GM18870 (cell line): Measurements from ENCODE around the gene DGKZ.

ENCODE experiments used
- ATAC-seq: cut with Tn5 transposase; IDR thresholded peaks from one replicate; pipeline ENCODE4 v1.9.1; 2021; ENCODE audit warnings: moderate library complexity; ENCODE audit not compliant: unreplicated experiment

DGKZ gene

DNA sequence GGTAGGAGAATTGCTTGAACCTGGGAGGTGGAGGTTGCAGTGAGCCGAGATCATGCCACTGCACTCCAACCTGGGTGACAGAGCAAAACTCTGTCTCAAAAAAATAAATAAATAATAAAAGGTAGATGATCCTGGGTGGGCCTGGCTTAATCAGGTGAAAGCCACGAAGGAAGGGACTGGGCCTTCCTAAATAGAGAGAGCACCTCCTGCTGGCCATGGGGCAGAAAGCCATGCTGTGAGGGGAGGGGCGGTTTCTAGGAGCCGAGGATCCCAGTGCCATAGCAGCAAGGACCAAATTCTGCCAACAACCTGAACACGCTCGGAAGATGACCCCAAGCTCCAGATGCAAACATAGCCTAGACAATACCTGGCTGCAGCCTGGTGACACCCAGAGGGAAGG lies 24.5 kb upstream of the DGKZ start:
- no peak for ATAC-seq

DNA sequence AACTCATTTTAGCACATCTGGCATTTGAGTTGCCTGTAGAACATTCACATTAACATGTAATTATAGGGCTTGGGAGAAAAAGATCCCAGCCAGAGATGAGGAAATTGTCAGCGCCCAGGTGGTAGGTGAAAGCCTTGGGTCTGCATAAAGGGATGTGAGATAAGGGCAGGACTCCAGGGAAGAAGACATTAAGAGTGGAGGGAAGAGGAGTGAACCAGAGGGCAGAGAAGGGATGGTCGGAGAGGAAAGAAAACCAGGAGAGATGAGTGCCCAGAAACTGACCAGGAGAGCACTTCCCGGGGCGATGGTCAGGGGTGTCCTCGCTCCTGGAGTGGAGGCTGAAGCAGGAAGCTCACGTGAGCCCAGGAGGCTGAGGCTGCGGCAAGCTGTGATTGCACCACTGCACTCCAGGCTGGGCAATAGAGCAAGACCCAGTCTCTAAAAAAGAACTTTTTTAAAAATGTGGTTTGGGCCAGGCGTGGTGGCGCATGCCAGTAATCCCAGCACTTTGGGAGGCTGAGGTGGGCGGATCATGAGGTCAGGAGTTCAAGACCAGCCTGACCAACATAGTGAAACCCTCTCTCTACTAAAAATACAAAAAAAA lies 20.3 kb upstream of the DGKZ start:
- ATAC-seq: no peak

DNA sequence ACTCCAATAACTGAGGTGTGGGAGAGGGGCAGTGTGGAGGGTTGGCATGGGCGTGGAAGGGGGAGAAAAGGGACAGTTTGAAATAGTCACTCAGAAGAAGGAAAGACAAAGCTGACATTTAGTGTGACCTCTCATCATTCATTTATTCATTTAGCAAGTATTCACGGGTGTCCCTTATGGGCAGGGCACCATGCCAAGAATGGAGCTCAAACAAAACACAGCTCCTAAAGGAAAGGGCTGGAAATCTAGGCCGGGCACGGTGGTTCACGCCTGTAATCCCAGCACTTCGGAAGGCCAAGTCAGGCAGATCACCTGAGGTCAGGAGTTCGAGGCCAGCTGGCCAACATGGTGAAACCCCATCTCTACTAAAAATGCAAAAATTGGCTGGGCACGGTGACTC lies 19.4 kb upstream of the DGKZ start:
- no peak for ATAC-seq

DNA sequence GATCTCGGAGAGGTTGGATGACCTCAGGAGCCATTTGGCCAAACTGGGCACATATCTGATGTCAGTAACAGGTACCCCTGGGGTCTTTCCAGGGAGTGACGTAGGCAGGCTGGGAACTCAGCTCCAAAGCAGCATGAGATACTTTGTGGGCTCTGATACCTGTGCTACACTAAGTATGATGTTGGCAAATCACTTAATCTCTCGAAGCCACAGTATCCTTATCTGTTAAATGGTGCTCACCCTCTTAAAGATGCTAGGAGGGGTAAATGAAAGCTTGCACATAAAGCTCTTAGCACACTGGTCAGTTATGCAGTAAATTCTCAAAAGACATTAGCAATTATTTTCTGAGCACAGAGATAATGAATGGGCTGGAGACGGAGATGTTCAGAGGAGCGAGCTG lies 17.1 kb upstream of the DGKZ start:
- ATAC-seq: no peak

DNA sequence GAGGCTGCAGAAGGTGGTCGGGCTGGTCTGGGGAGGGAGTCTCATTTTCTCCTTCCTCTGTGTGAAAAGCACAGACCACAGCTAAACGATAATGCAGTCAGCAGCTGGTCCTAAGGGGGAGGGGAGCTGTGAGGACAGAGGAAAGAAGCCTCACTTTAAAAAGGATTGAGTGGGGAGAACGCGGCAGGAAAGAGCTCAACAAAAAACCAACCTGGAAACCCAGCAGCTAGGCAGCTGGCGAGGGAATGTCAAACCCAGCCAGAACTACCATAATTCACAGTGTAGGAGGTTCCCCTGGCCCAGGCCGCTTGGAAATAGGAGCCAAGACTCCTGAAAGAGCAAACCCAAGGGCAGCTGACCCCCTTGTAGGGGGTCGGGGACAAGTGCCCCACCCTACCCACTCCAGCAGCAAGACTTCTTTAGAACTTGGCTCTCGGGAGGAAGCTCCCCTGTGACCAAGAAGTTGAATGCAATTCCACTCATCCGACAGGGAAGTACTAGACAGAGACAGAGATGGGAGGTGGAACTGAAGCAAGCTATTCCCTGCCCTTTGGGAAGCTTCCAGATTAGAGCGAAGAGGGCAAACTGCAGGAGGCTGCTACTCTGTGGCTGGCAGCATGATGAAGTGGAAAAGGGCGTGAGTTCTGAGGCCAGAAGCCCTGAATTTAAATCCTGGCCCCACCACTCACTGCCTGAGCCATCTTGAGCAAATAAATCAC lies 16.5 kb upstream of the DGKZ start:
- no peak for ATAC-seq

DNA sequence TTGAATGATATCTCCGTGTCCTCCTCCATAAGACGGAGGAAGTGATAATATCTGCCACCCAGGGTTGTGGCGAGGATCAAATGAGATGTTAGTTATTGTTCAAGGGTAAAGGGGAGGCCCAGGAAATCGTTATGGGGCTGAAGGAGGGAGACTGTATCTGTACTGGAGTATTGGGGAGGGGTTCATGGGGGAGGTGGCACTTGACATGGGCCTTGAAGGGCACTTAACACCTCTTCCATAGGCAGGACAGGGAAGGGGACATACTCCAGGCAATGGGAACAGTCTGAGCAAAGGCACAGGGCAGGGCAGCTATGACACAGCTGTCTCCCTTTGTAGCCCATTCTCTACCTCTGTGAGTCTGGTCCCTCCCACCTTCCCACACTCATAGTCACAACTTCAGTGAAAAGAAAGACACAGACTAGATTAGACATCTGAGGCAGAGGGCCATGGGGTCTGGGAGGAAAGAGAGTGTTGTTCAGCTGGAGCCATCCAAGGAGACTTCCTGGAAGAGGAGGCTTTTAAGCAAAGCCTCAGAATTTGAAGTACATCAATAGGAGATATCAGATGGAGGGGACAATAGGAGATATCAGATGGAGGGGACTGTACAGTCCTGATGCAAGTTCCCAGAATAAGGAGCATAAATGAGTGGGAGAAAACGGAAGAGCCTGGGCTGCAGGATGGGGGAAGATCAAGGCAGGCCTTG lies 15.8 kb upstream of the DGKZ start:
- ATAC-seq: no peak

DNA sequence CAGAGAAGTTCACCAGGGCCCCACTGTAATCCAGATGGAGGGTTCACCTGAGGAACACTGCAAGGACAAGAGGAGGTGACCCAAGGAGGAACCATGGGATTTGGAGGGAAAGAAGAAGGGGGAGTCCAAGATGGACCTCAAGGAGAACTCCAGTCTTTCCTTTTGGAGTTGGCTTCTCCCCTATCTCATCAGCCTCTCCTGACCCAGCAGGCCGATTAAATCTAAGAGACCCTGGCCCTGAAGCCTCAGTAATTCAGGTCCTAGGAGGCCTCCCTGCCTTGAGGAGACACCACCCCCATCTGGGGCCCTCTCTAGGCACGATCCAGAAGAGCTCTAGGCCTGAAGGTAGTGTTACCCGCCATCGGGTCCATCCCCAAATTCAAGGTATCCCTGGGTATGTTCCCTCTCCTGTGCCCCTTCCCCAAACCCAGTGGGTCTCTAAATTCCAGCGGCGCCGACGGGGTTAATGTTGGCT lies 15.1 kb upstream of the DGKZ start:
- no peak for ATAC-seq

DNA sequence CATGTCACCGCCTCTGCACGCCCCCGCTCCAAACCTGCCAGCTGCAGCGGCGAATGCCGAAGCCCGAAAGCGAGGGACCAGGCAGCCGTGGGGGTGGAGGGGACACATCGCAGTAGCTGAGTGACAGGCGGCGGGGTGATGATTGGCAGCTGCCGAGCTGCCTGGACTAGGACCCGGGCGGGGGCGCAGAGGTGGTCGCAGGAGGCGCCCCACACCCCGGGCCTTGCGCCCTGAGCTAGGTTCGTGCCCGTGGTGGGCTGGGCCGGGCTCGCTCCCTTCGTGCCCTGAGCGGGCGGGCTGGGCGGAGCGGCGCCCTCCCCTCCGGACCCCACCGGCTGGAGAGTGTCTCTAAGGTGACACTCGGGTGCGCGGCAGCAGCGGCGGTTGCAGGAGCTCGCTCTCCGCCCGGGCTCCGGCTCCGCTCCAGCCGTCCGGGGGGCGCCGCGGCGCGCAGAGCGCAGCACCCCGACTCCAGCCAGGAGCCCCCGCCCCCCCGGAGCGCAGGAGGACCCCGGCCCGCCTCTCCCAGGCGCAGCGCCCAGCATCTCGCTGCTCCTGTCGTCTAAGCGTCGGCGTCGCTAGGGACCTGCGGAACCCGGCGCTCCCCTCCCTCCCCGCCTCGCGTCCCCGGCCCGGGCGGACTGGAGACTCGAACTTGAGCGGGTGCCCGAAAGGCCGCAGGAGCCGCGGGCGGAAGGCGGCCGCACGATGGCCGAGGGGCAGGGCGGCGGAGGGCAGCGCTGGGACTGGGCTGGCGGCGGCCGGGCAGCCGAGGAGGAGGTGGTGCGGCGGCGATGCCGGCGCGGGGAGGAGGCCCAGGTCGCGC lies 14.5 kb upstream of the DGKZ start:
- no peak for ATAC-seq

DNA sequence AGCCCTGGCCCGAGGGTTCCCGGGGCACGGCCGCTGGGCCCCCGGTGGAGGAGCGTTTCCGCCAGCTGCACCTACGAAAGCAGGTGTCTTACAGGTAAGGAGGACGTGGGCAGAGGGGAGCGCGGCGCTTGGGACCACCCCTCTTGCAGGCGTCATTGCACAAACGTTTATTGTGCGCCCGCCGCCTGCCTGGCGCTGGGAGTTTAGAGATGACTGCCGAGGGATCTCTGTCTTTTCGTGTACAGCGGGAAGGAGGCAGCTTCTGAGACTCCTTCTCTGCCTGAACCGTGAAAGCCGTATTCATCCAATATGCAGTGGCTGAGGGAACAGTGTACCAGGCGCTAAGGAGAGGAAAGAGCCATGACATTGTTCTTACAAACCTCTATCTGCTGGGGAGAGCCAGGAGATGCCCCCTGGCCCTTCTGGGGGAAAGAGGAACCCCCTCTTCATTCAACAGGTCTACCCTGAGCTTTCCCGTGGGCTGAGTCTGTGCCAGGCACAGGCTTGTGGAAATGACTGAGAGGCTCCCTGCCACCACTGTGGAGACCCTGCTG lies 13.8 kb upstream of the DGKZ start:
- no peak for ATAC-seq

DNA sequence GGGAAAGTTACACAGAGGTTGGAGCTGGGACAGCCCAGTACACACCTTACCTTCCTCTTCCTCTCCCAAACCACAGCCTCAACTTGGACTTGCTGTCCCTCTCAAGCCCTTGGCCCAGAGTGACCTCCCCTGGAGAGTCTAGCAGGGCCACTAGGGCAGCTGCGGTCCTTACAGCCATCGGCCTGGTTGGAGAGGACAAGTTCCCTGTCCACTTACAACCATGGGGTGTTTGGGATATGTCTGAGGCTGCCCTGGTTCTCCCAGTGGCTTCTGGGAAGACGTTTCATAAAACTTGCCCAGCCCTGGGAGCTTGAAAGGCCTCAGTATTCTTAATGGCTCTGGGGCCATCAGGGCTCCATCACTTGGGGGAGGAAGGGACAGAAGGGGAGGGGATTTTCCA lies 13.1 kb upstream of the DGKZ start:
- no peak for ATAC-seq

DNA sequence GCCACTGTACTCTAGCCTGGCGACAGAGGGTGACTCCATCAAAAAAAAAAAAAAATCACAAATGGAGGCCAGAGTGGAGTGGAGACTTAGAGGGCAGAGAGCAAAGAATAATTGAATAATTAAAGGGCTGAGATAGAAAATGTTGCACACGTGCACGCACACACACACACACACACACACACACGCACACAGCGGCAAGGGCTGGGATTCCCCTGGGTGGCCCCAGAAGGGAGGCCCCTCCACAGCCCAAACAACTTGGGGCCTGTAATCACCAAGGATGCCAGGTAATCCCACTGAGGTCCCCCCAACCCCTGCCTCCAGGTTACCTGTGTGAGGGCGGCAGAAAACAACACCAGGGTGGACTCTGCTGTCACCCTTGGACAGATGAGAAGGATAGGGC lies 12.0 kb upstream of the DGKZ start:
- no peak for ATAC-seq

DNA sequence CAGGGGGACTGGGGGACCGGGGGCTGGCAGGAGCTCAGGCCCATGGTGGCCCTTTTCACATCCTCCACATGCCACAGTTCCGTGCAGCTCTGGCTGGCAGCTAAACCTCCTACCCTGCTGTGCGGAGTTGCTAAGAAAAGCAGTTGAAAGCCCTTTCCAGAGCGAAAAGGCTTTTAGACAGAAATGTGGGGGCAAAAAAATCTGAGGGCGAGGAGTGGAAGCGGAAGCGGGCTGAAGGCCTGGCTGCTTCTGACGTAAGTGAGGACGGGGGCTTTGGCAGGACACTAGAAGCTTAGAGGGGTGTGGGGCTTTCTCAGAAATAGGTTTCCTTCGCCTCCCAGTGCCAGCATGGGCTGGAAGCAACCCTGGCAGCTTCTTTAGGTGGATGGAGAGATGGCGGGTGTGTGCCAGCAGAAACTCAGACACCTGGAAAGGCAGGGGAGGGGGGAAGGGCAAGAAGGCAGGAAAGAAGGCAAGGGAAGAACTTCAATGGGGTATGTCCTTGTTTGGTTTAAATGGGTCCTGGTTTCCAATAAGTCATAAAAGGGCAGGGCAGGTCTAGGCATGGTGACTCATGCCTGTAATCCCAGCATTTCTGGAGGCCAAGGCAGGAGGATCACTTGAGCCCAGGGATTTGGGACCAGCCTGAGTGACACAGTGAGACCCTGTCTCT lies 11.2 kb upstream of the DGKZ start:
- ATAC-seq: no peak

DNA sequence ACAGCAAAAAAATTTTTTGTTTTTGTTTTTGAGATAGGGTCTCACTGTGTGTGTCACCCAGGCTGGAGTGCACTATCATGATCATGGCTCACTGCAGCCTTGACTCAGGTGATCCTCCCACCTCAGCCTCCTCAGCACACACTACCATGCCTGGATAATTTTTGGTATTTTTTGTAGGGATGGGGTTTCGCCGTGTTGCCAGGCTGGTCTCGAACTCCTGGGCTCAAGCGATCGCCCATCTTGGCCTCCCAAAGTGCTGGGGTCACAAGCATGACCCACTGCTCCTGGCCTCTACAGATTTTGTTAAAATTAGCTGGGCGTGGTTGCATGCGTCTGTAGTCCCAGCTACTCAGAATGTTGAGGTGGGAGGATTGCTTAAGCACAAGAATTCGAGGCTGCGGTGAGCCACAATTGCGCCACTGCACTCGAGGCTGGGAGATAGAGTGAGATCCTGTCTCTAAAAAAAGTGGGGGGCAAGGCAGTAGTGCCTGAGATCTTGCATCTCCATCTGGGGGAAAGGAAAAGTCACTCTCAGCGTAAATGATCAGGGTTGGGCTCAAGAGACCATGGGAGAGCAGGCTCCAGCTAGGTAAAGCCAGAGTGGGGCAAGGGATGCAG lies 10.6 kb upstream of the DGKZ start:
- ATAC-seq: no peak

DNA sequence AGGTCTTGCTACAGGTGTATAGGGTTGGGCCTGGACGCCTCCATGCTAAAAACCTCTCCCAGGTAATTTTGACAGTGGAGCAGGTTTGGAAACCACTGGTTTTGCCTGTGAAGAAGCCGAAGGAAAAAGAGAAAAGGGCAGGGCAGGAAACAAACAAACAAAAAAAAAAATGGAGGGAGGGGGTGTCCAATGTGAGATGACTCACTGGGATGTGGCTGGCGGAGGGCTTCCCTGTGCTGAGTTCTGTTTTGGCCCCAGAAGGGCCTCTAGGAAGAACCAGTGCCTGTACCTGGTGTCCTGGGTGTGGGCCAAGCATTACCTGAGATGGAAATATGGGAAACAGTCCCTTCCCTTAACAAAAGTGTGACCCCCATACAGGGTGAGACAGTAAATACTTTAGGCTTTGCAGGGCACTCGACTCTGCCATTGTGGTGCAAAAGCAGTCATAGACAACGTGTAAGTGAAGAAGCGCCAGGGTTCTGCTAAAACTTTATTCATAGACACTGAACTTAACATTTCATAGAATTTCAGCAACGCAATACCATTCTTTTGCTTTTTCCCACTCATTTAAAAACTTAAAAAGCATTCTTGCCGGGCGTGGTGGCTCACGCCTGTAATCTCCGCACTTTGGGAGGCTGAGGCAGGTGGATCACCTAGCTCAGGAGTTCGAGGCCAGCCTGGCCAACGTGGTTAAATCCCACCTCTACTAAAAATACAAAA lies 9.5 kb upstream of the DGKZ start:
- ATAC-seq: no peak

DNA sequence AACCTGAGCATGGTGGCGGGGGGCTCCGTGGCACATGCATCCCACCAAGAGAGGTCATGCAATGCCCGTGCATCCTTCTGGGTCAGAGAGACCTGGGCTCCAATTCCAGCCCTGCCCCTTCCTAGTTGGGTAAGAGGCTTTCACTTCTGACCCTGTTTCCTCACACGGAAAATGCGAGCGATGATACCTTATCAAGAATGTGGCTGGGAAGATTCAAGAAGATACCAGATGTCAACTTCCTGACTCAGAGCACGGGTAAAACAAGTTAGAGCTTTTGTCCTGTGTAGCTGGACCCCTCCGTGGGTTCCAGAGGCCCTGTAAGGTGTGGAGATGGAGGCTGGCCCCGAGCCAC lies 8.7 kb upstream of the DGKZ start:
- no peak for ATAC-seq

DNA sequence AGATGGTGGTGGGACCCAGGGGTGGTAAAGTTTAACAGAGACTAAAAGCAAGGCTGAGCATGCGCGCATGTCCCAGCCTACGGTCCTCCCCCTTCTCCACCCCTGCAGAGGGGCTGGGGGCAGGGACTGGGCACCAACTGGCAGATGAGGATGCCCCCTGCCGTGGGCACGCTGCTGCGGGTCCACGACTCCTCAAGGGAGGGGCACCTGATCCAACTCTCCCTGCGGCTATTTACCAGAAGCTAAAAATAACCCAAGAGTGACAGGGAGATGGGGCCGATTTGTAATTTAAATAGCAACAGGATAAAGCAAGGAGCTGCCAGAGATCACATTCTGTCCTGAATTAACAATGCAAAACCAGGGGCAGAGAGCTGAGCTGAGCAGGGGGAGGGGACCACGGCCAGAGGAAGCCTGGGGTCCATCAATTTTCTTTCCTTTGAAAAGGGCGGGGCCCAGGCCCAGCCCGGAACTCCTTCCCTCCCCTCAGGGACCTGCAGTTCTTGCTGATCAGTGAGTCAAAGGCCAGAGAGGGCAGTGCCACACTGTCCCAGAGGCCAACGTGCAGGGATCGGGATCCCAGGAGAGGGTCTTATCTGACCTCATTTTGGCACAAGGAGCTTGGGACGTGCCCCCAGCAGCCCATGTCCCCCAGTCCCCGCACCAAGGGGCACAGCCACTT lies 8.1 kb upstream of the DGKZ start:
- ATAC-seq: no peak

DNA sequence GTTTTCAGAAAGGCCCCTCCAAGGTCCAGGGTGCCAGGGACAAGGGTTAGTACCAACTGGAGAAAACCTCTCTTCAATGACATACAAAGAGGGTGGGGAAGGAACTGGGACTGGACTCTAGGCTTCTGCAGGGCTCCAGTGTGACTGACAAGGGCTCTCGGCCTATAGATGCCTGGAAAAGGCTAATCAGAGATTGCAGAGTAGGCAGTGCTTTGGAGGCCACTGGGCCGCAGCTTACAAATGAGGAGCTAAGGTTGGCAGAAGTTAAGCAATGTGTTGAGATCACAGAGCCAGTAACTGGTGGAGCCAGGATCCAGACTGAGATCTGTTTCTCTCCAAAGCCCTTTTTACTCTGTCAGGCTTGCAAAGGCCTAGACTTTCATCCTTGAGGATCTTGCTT lies 7.4 kb upstream of the DGKZ start:
- ATAC-seq: no peak

DNA sequence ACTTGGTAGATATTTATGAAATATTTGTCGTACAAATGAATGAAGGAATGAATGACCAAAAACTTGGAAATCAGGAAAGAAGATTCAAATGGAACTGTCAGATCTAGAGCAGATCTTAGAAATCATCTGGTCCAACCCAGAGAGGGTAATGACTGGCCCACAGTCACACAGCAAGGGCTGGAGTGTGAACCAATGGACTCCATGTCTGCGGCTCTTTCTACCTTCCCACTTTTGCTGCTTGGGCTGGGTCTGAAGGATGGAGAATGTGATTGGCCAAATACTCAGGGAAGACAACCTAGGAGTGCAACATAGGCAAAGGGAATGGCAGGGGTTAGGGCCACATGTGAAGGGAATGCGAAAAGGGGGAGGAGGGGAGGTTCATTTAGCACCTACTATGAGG lies 5.8 kb upstream of the DGKZ start:
- no peak for ATAC-seq

DNA sequence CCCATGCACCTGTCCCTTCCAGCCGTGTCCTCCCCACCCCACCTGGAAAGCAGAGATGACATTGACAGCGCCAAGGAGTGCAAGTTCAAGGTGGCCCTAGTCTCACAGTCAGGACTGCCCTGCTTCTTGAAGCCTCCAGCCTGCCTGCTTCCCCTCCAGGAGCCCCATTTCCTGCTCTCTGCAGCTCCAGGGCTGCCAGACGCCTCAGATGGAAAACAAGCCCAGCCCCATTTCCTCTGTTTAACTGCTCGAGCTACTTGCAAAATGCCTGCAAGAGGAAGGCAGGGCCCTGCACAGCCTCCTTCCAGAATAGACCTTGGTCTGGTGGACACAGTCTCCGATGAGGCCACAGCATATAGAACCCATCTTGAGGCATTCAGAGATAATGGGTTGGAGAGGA lies 5.0 kb upstream of the DGKZ start:
- no peak for ATAC-seq
